Endothelial cell (in vitro differentiated cells): ENCODE measurements around the gene ADPRHL1. TPM values are rescaled to one million over a fixed set of nuclear protein-coding genes. Genes with fewer than 3 reads are reported as not detected.

ENCODE experiments used
- DNase-seq: peaks from one replicate; pipeline ENCODE4 v3.0.0; 2021; ENCODE audit warnings: low spot score
- H3K27ac Mint-ChIP-seq: one replicate; pipeline ENCODE4 v1.8.0; 2021; ENCODE audit warnings: mixed read lengths, inconsistent platforms; ENCODE audit not compliant: unreplicated experiment
- H3K27me3 Mint-ChIP-seq: one replicate; pipeline ENCODE4 v1.8.0; 2021; ENCODE audit warnings: mild to moderate bottlenecking, moderate library complexity, mixed read lengths, inconsistent platforms; ENCODE audit not compliant: unreplicated experiment
- H3K36me3 Mint-ChIP-seq: one replicate; pipeline ENCODE4 v1.8.0; 2021; ENCODE audit warnings: mild to moderate bottlenecking, low read depth, mixed read lengths, inconsistent platforms; ENCODE audit not compliant: unreplicated experiment
- H3K4me1 Mint-ChIP-seq: one replicate; pipeline ENCODE4 v1.8.0; 2021; ENCODE audit warnings: mild to moderate bottlenecking, mixed read lengths, inconsistent platforms; ENCODE audit not compliant: unreplicated experiment
- H3K4me3 Mint-ChIP-seq: one replicate; pipeline ENCODE4 v1.8.0; 2021; ENCODE audit warnings: mild to moderate bottlenecking, mixed read lengths, inconsistent platforms; ENCODE audit not compliant: unreplicated experiment
- H3K9me3 Mint-ChIP-seq: one replicate; pipeline ENCODE4 v1.8.0; 2021; ENCODE audit warnings: mixed read lengths, inconsistent platforms; ENCODE audit not compliant: unreplicated experiment
- CTCF ChIP-seq: fragments of 200-600 bp; sonication (generic); IDR thresholded peaks from one replicate; pipeline ENCODE4 v1.5.0; 2021; ENCODE audit warnings: antibody characterized with exemption; ENCODE audit not compliant: unreplicated experiment
- total RNA-seq: library from RNA; stranded (reverse); fragmentation: NEBNext Ultra II Directional; extraction: Animal tissue kit (Norgen Biotek cat#: 25700); gene quantifications from one replicate; pipeline ENCODE4 v1.2.1, GENCODE V29; 2021; ENCODE audit not compliant: unreplicated experiment

ADPRHL1 gene
- total RNA-seq, 1 donor from 2014 or later: 1.5 TPM

GRCh38 chr13:113448885-113449692 lies 4.2 kb downstream of the ADPRHL1 start:
- Mint-ChIP-seq H3K27me3 (peaks cover 5% of the 10 kb centered on the region), H3K36me3 (peaks cover 9% of the 10 kb centered on the region)

GRCh38 chr13:113448545-113448884 lies 4.8 kb downstream of the ADPRHL1 start:
- H3K4me3 Mint-ChIP-seq: no peak overlapping the region
- TF ChIP-seq CTCF: no peak
- peaks cover 5% of the 10 kb centered on the region for H3K36me3 Mint-ChIP-seq
- no peak for DNase-seq
- H3K27me3 Mint-ChIP-seq: peaks cover 5% of the 10 kb centered on the region
- H3K9me3 Mint-ChIP-seq: no peaks in the 10 kb centered on the region
- H3K27ac Mint-ChIP-seq: no peak overlapping the region
- H3K4me1 Mint-ChIP-seq: no peaks in the 10 kb centered on the region

More at GRCh38 chr13:113448885-113449692, 4.2 kb downstream of the ADPRHL1 start:
- Mint-ChIP-seq H3K9me3 (no peaks in the 10 kb centered on the region), H3K4me1 (no peaks in the 10 kb centered on the region), H3K4me3 (no peak overlapping the region), H3K27ac (no peak overlapping the region)
- no peak for DNase-seq
- no peak for TF ChIP-seq CTCF

GRCh38 chr13:113447596-113447995 lies 5.7 kb downstream of the ADPRHL1 start:
- no peak for TF ChIP-seq CTCF
- H3K27me3 Mint-ChIP-seq: peaks cover 4% of the 10 kb centered on the region
- H3K4me3 Mint-ChIP-seq: no peak overlapping the region
- H3K9me3 Mint-ChIP-seq: no peaks in the 10 kb centered on the region
- no peak overlapping the region for H3K27ac Mint-ChIP-seq
- no peak for DNase-seq
- H3K4me1 Mint-ChIP-seq: no peaks in the 10 kb centered on the region
- H3K36me3 Mint-ChIP-seq: peaks cover 3% of the 10 kb centered on the region

GRCh38 chr13:113446488-113446854 lies 6.8 kb downstream of the ADPRHL1 start:
- no peak for TF ChIP-seq CTCF
- Mint-ChIP-seq H3K27me3 (peaks cover 4% of the 10 kb centered on the region), H3K9me3 (no peaks in the 10 kb centered on the region), H3K36me3 (peaks cover 5% of the 10 kb centered on the region), H3K4me1 (no peaks in the 10 kb centered on the region), H3K27ac (no peak overlapping the region), H3K4me3 (no peak overlapping the region)
- DNase-seq: no peak

- no peaks in the 10 kb centered on the region for H3K9me3 Mint-ChIP-seq
- DNase-seq: no peak
- H3K4me3 Mint-ChIP-seq: no peak overlapping the region
- H3K36me3 Mint-ChIP-seq: peaks cover 10% of the 10 kb centered on the region
- no peak for TF ChIP-seq CTCF
- no peak overlapping the region for H3K27ac Mint-ChIP-seq
- H3K4me1 Mint-ChIP-seq: no peaks in the 10 kb centered on the region
- peaks cover 4% of the 10 kb centered on the region for H3K27me3 Mint-ChIP-seq
Observed at GRCh38 chr13:113445791-113446487, 7.3 kb downstream of the ADPRHL1 start.
